Lower leg skin (tissue), 3 donors: ENCODE results near the gene GRK6.

Experiments
- POLR2A ChIP-seq, 2 donors: fragments of 450-650 bp; IDR thresholded peaks; one replicate each; pipeline ENCODE4 v1.6.1; 2016 to 2017; ENCODE audit warnings: antibody characterized with exemption in 2 of 2, mild to moderate bottlenecking in 1 of 2, moderate library complexity in 1 of 2
- TF ChIP-seq, protein P1 (sequence below), 3 donors: fragments of 450-650 bp; IDR thresholded peaks; one replicate each; pipeline ENCODE4 v1.5.1; 2016; ENCODE audit warnings: antibody characterized with exemption in 3 of 3, mild to moderate bottlenecking in 3 of 3, moderate library complexity in 2 of 3

DNA sequence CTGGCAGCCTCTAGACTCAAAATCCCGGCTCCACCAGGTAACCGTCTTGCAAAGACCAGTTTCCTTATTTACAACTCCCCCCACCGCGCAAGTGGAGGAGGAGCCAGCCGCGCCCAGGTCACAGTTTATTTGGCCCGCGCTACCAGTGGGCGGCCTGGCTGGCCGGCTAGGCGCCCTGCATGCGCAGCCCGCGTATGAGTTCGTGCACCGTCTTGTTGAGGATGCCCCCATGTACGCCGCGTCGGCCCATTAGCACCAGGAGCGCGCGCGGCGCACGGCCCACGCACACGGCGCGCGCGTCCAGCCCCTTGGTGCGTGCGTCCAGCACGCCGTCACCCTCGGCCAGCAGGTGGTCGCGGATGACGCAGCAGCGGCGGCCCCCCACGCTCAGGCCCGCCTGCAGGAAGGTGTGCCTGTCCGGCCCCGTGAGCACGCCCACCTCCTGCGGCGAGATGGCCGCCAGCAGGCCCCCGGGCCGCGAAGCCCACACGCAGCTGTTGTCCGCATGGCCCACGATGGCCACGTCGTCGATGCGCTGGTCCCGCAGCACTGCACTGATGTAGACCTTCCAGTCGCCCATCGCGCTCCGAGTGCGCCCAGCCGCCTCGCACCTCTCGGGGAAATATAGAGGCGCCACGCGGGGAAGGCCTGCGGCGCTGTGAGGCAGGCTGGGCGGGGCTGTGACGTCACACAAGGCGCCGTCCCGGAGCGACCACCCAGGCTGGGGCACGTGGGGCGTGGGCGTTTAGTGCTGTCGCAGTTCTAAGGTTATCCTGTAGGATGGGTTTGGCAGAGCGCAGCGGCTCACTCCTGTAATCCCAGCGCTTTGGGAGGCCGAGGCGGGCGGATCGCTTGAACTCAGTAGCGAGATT is 26.2 kb upstream of the GRK6 start, which contains the start of gene PFN3:
- TF ChIP-seq, protein P1, sequence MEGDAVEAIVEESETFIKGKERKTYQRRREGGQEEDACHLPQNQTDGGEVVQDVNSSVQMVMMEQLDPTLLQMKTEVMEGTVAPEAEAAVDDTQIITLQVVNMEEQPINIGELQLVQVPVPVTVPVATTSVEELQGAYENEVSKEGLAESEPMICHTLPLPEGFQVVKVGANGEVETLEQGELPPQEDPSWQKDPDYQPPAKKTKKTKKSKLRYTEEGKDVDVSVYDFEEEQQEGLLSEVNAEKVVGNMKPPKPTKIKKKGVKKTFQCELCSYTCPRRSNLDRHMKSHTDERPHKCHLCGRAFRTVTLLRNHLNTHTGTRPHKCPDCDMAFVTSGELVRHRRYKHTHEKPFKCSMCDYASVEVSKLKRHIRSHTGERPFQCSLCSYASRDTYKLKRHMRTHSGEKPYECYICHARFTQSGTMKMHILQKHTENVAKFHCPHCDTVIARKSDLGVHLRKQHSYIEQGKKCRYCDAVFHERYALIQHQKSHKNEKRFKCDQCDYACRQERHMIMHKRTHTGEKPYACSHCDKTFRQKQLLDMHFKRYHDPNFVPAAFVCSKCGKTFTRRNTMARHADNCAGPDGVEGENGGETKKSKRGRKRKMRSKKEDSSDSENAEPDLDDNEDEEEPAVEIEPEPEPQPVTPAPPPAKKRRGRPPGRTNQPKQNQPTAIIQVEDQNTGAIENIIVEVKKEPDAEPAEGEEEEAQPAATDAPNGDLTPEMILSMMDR (IDR thresholded peaks at IDR 0.05) = no peak
- no peak for TF ChIP-seq POLR2A (IDR thresholded peaks at IDR 0.05)
